HepG2 (cell line): Measurements from ENCODE around the gene SLC22A23. TPM values are rescaled to one million over a fixed set of nuclear protein-coding genes. Genes with fewer than 3 reads are reported as not detected.

Source experiments
- CBFB ChIP-seq: sonication (generic); formaldehyde crosslinking; IDR thresholded peaks from 2 replicates; pipeline ENCODE4 v1.4.0; 2020; ENCODE audit warnings: missing genetic modification reagents
- CBX2 ChIP-seq, 2 experiments: fragments of 200-600 bp in 1 of 2; sonication (generic); formaldehyde crosslinking in 1 of 2; IDR thresholded peaks; 2 replicates each; pipeline versions ENCODE4 v1.7.0 to v1.8.1; 2018 to 2022; ENCODE audit warnings: low read depth in 2 of 2, low read length in 1 of 2, mild to moderate bottlenecking in 1 of 2, missing genetic modification reagents in 1 of 2
- EED ChIP-seq: sonication (generic); formaldehyde crosslinking; IDR thresholded peaks from 2 replicates; pipeline ENCODE4 v1.5.0; 2020; ENCODE audit warnings: mild to moderate bottlenecking, missing genetic modification reagents
- GMEB1 ChIP-seq: sonication (generic); formaldehyde crosslinking; IDR thresholded peaks from 2 replicates; pipeline ENCODE4 v1.5.1; 2020; ENCODE audit warnings: missing genetic modification reagents, mild to moderate bottlenecking, borderline replicate concordance
- HNRNPK ChIP-seq: fragments of 200-400 bp; formaldehyde crosslinking; IDR thresholded peaks from 2 replicates; pipeline ENCODE4 v1.6.1; 2018; ENCODE audit warnings: low read length, low read depth, moderate library complexity, mild to moderate bottlenecking; ENCODE audit not compliant: poor library complexity, severe bottlenecking
- KLF16 ChIP-seq, 2 experiments: sonication (generic) in 1 of 2; formaldehyde crosslinking in 1 of 2; IDR thresholded peaks; 2 replicates each; pipeline versions ENCODE4 v1.6.1 to v1.8.0; 2016 to 2023; ENCODE audit warnings: missing genetic modification reagents in 2 of 2, missing compliant biosample characterization in 1 of 2
- PRPF4 ChIP-seq: fragments of 200-400 bp; formaldehyde crosslinking; IDR thresholded peaks from 2 replicates; pipeline ENCODE4 v1.6.1; 2016; ENCODE audit warnings: low read length, low read depth; ENCODE audit not compliant: poor library complexity, severe bottlenecking
- REXO4 ChIP-seq: sonication (generic); formaldehyde crosslinking; IDR thresholded peaks from 2 replicates; pipeline ENCODE4 v1.8.0; 2022; ENCODE audit warnings: missing genetic modification reagents, mild to moderate bottlenecking, borderline replicate concordance
- RFXAP ChIP-seq: sonication (generic); formaldehyde crosslinking; IDR thresholded peaks from 2 replicates; pipeline ENCODE4 v1.4.0; 2020; ENCODE audit warnings: missing genetic modification reagents, borderline replicate concordance
- SALL1 ChIP-seq: sonication (generic); formaldehyde crosslinking; IDR thresholded peaks from 2 replicates; pipeline ENCODE4 v1.8.0; 2022; ENCODE audit warnings: mild to moderate bottlenecking, missing genetic modification reagents
- SAP130 ChIP-seq: IDR thresholded peaks from 2 replicates; pipeline ENCODE4 v1.6.1; 2016; ENCODE audit warnings: low read depth
- ZBTB7A ChIP-seq: sonication (generic); formaldehyde crosslinking; IDR thresholded peaks from 2 replicates; pipeline ENCODE4 v1.8.0; 2022; ENCODE audit warnings: mild to moderate bottlenecking, missing genetic modification reagents
- ZBTB8A ChIP-seq: sonication (generic); formaldehyde crosslinking; IDR thresholded peaks from 2 replicates; pipeline ENCODE4 v1.4.0; 2020; ENCODE audit warnings: mild to moderate bottlenecking, low read depth, missing genetic modification reagents, borderline replicate concordance
- ZFP36L2 ChIP-seq: sonication (generic); formaldehyde crosslinking; IDR thresholded peaks from 2 replicates; pipeline ENCODE4 v1.4.0; 2020; ENCODE audit warnings: missing genetic modification reagents
- ZFY ChIP-seq: sonication (generic); formaldehyde crosslinking; IDR thresholded peaks from 2 replicates; pipeline ENCODE4 v1.4.0; 2020; ENCODE audit warnings: missing genetic modification reagents
- ZMYM2 ChIP-seq: sonication (generic); formaldehyde crosslinking; IDR thresholded peaks from 2 replicates; pipeline ENCODE4 v1.8.0; 2022; ENCODE audit warnings: mild to moderate bottlenecking, missing genetic modification reagents
- ZMYM3 ChIP-seq: sonication (generic); formaldehyde crosslinking; IDR thresholded peaks from 2 replicates; pipeline ENCODE4 v1.5.1; 2020; ENCODE audit warnings: mild to moderate bottlenecking, missing genetic modification reagents
- ZNF101 ChIP-seq: sonication (generic); formaldehyde crosslinking; IDR thresholded peaks from 2 replicates; pipeline ENCODE4 v1.4.0; 2020; ENCODE audit warnings: mild to moderate bottlenecking, low read depth, missing genetic modification reagents, borderline replicate concordance
- ZNF281 ChIP-seq: sonication (generic); formaldehyde crosslinking; IDR thresholded peaks from 2 replicates; pipeline ENCODE4 v1.4.0; 2020; ENCODE audit warnings: missing genetic modification reagents, borderline replicate concordance
- ZNF747 ChIP-seq: sonication (generic); formaldehyde crosslinking; IDR thresholded peaks from 2 replicates; pipeline ENCODE4 v1.8.1; 2023; ENCODE audit warnings: missing genetic modification reagents, mild to moderate bottlenecking, borderline replicate concordance
- polyA plus RNA-seq, 8 experiments: library from polyadenylated mRNA; depleted of rRNA in 3 of 8; stranded (reverse) in 7 of 8; unstranded in 1 of 8; fragments of >200 nt; fragmentation: Illumina TruSeq in 4 of 8; extraction: Trizol in 4 of 8; gene quantifications; 2 replicates each; pipeline versions ENCODE4 v1.2.1 to v1.2.3, GENCODE V29; 2011 to 2016; ENCODE audit warnings: low read depth in 4 of 8, missing spikeins in 1 of 8, mixed read lengths in 1 of 8; ENCODE audit not compliant: insufficient read depth in 1 of 8
- total RNA-seq, 5 experiments: library from RNA; depleted of rRNA; stranded (reverse); fragments of >200 nt; fragmentation: Illumina TruSeq; extraction: Trizol; gene quantifications; 2 replicates each; pipeline ENCODE4 v1.2.3, GENCODE V29; 2016; ENCODE audit warnings: low read depth in 1 of 5
- TF ChIP-seq, protein P1 (sequence below): sonication (generic); formaldehyde crosslinking; IDR thresholded peaks from 2 replicates; pipeline ENCODE4 v1.5.0; 2020; ENCODE audit warnings: mild to moderate bottlenecking, missing genetic modification reagents
- TF ChIP-seq, protein P2 (sequence below): sonication (generic); formaldehyde crosslinking; IDR thresholded peaks from 2 replicates; pipeline ENCODE4 v1.5.0; 2020; ENCODE audit warnings: missing genetic modification reagents

SLC22A23 gene
- total and polyA plus RNA-seq, 2 of the 13 experiments (the other 11 are each of a cell fraction or from before 2014, with no cell fraction given), result 11.8 to 17.5 TPM

GRCh38 chr6:3231247-3232016, 225.4 kb downstream of the SLC22A23 start (continued):
- 0 out of 2 replicates have a peak, but pooled peaks have one; percentile 15 for TF ChIP-seq ZMYM3
- TF ChIP-seq KLF16 (CRISPR knock-in tag; IDR thresholded peaks at IDR 0.05), result no peak; a peak in 2 of 4 replicates
- peak; percentile 83 for TF ChIP-seq HNRNPK
- TF ChIP-seq ZBTB8A, result no peak
- TF ChIP-seq, protein P1, sequence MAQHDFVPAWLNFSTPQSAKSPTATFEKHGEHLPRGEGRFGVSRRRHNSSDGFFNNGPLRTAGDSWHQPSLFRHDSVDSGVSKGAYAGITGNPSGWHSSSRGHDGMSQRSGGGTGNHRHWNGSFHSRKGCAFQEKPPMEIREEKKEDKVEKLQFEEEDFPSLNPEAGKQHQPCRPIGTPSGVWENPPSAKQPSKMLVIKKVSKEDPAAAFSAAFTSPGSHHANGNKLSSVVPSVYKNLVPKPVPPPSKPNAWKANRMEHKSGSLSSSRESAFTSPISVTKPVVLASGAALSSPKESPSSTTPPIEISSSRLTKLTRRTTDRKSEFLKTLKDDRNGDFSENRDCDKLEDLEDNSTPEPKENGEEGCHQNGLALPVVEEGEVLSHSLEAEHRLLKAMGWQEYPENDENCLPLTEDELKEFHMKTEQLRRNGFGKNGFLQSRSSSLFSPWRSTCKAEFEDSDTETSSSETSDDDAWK, result no peak
- TF ChIP-seq ZNF281, result peak; percentile 100
- TF ChIP-seq PRPF4, result peak; percentile 78
- TF ChIP-seq ZNF747 (CRISPR knock-in tag), result peak; percentile 87
- no peak for TF ChIP-seq ZFP36L2 (CRISPR knock-in tag)
- peak; percentile 53; the same call in 1 of the 2 replicates for TF ChIP-seq ZFY (CRISPR knock-in tag)
- peak; percentile 27; the same call in 1 of the 2 replicates for TF ChIP-seq ZBTB7A
- peak; percentile 79 for TF ChIP-seq SAP130
- no peak for TF ChIP-seq REXO4 (CRISPR knock-in tag)
- TF ChIP-seq ZMYM2 (CRISPR knock-in tag), result 0 out of 2 replicates have a peak, but pooled peaks have one; percentile 33
- TF ChIP-seq, protein P2, sequence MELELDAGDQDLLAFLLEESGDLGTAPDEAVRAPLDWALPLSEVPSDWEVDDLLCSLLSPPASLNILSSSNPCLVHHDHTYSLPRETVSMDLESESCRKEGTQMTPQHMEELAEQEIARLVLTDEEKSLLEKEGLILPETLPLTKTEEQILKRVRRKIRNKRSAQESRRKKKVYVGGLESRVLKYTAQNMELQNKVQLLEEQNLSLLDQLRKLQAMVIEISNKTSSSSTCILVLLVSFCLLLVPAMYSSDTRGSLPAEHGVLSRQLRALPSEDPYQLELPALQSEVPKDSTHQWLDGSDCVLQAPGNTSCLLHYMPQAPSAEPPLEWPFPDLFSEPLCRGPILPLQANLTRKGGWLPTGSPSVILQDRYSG, result no peak
- TF ChIP-seq RFXAP (CRISPR knock-in tag), result no peak
- no peak for TF ChIP-seq CBFB (CRISPR knock-in tag)
- TF ChIP-seq SALL1 (CRISPR knock-in tag), result peak; percentile 76
- 0 out of 2 replicates have a peak, but pooled peaks have one; percentile 29 for TF ChIP-seq GMEB1
- peak; percentile 86; the same call in 1 of the 2 replicates for TF ChIP-seq EED (CRISPR knock-in tag)
- TF ChIP-seq CBX2 (IDR thresholded peaks at IDR 0.05; ENCODE audit: low read depth, low read length), result no peak
- peak; percentile 97 for TF ChIP-seq CBX2 (CRISPR knock-in tag; IDR thresholded peaks at IDR 0.05; ENCODE audit: low read depth)
- TF ChIP-seq ZNF101 (CRISPR knock-in tag), result no peak
